Activated naive CD8-positive, alpha-beta T cell treated with anti-CD3 and anti-CD28 coated beads, Interleukin-2, amount 50 U/mL, for 16 hours (primary cell): ENCODE data around the gene HERC3.

ENCODE experiments used
- DNase-seq: peaks from one replicate; pipeline ENCODE4 v3.0.0-alpha.2; 2020; ENCODE audit warnings: low read depth, low spot score

Gene HERC3

GRCh38 chr4:88591787-88592599, at the start of gene HERC3:
Gene HERC3, plus strand, starts transcription at chr4:88592480. Its CDS starts 13,344 bp downstream, at chr4:88605824.
- peak; percentile 78 for DNase-seq

- no peak for DNase-seq
Observed at GRCh38 chr4:88549815-88550214, 42.5 kb upstream of the HERC3 start.

GRCh38 chr4:88567591-88567990, 24.7 kb upstream of the HERC3 start:
- DNase-seq, result no peak

- no peak for DNase-seq
Observed at GRCh38 chr4:88570001-88570400, 22.3 kb upstream of the HERC3 start.

- no peak for DNase-seq
Observed at GRCh38 chr4:88573276-88573980, 18.9 kb upstream of the HERC3 start.

- no peak for DNase-seq
Observed at GRCh38 chr4:88573995-88574394, 18.3 kb upstream of the HERC3 start.

GRCh38 chr4:88575186-88575585, 17.1 kb upstream of the HERC3 start:
- no peak for DNase-seq

- no peak for DNase-seq
Observed at GRCh38 chr4:88582493-88582892, 9.8 kb upstream of the HERC3 start.

GRCh38 chr4:88583631-88584470, 8.4 kb upstream of the HERC3 start:
- DNase-seq, result no peak

- no peak for DNase-seq
Observed at GRCh38 chr4:88584471-88584900, 7.8 kb upstream of the HERC3 start.

GRCh38 chr4:88585917-88586316, 6.4 kb upstream of the HERC3 start:
- DNase-seq, result no peak

GRCh38 chr4:88587306-88587705, 5.0 kb upstream of the HERC3 start:
- DNase-seq, result no peak

GRCh38 chr4:88592600-88593448, 544 bp downstream of the HERC3 start:
- DNase-seq, result peak; percentile 69

- DNase-seq, result no peak
Observed at GRCh38 chr4:88597970-88598660, 5.8 kb downstream of the HERC3 start.

- DNase-seq, result no peak
Observed at GRCh38 chr4:88599298-88599697, 7.0 kb downstream of the HERC3 start.

GRCh38 chr4:88599714-88600113, 7.4 kb downstream of the HERC3 start:
- DNase-seq, result no peak

GRCh38 chr4:88600176-88600838, 8.0 kb downstream of the HERC3 start:
- DNase-seq, result no peak

GRCh38 chr4:88604978-88605678, 12.8 kb downstream of the HERC3 start:
- no peak for DNase-seq

- no peak for DNase-seq
Observed at GRCh38 chr4:88605736-88606135, 13.5 kb downstream of the HERC3 start.
